GM21423 (cell line): ENCODE measurements around the gene TMEM255B.

Experiments
- ATAC-seq: cut with Tn5 transposase; IDR thresholded peaks from one replicate; pipeline ENCODE4 v1.9.1; 2021; ENCODE audit warnings: mild to moderate bottlenecking, moderate library complexity; ENCODE audit not compliant: unreplicated experiment

Gene TMEM255B

GRCh38 chr13:113801289-113801961 is 42.4 kb downstream of the TMEM255B start:
- ATAC-seq = no peak

GRCh38 chr13:113802090-113802531 is 43.1 kb downstream of the TMEM255B start:
- ATAC-seq = no peak

- no peak for ATAC-seq
These were observed 43.7 kb downstream of the TMEM255B start for GRCh38 chr13:113802761-113803160.

GRCh38 chr13:113803409-113804016 is 44.5 kb downstream of the TMEM255B start:
- ATAC-seq = no peak

- ATAC-seq = no peak
These were observed 45.1 kb downstream of the TMEM255B start for GRCh38 chr13:113804017-113804702.

GRCh38 chr13:113804703-113805430 is 45.8 kb downstream of the TMEM255B start:
- no peak for ATAC-seq

- ATAC-seq = no peak
These were observed 46.5 kb downstream of the TMEM255B start for GRCh38 chr13:113805431-113806103.

GRCh38 chr13:113806104-113806471 is 47.1 kb downstream of the TMEM255B start:
- ATAC-seq = no peak

GRCh38 chr13:113806526-113806925 is 47.5 kb downstream of the TMEM255B start:
- ATAC-seq = no peak

- no peak for ATAC-seq
These were observed 49.2 kb downstream of the TMEM255B start for GRCh38 chr13:113808058-113808834.

GRCh38 chr13:113809934-113810333 is 50.9 kb downstream of the TMEM255B start:
- no peak for ATAC-seq

GRCh38 chr13:113810640-113811039 is 51.6 kb downstream of the TMEM255B start:
- ATAC-seq = no peak

- ATAC-seq = no peak
These were observed 52.3 kb downstream of the TMEM255B start for GRCh38 chr13:113811081-113811928.

GRCh38 chr13:113812178-113813040 is 53.4 kb downstream of the TMEM255B start:
- no peak for ATAC-seq

- no peak for ATAC-seq
These were observed 54.2 kb downstream of the TMEM255B start for GRCh38 chr13:113813070-113813748.

- ATAC-seq = no peak
These were observed 54.9 kb downstream of the TMEM255B start for GRCh38 chr13:113813749-113814434.

- ATAC-seq = no peak
These were observed 55.4 kb downstream of the TMEM255B start for GRCh38 chr13:113814435-113814821.
